HK-2 (cell line): ENCODE data around the gene ORM2.

Source experiments
- DNase-seq: peaks from one replicate; pipeline ENCODE4 v3.0.0-alpha.2; 2018; ENCODE audit not compliant: unreplicated experiment

ORM2 gene

GRCh38 chr9:114349713-114350480, 20.2 kb downstream of the ORM2 start:
- DNase-seq, result no peak

- DNase-seq, result no peak
Measured at GRCh38 chr9:114350636-114351401, 21.1 kb downstream of the ORM2 start.

GRCh38 chr9:114351932-114352331, 22.3 kb downstream of the ORM2 start:
- DNase-seq, result no peak

DNA sequence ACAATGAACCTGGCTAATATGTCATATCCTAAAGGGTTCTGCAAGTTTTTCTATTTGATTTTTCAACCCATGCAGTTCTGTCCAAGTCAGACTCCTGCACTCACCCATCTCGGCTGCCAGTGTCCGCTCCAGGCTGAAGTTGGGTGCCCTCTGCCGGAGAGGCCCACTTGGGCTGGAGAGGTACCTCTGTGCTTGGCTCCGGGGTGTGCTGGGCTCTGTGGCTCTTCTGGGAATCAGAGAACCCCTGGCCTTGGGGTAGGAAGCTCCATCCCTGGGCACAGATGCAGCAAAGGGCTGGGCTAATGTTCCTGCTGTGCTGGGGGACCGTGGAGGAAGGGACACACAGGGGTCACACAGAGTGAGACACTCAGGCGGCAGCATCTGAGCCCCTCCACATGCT, 26.2 kb downstream of the ORM2 start:
- no peak for DNase-seq

GRCh38 chr9:114356792-114357191, 27.1 kb downstream of the ORM2 start:
- no peak for DNase-seq

GRCh38 chr9:114357360-114357759, 27.7 kb downstream of the ORM2 start:
- DNase-seq, result no peak

- DNase-seq, result no peak
Measured at GRCh38 chr9:114357911-114358328, 28.3 kb downstream of the ORM2 start.

DNA sequence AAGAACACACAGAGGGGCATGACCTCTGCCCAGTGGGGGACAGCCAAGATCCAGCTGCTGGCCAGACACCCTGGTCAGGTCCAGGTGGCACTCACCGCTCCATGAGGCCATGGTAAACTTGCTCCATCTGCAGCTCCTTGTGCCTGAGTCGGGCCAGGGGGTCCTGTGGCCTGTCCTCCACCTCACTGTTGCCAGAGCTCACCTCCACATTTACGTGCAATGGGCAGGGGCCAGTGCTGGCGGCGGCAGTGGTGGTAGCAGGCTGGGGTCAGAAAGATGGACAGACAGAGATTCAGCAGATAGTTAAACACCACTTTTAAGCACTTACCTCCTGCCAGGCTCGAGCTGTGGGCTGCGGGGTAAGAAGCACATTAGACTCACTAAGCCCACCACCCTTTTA, 30.1 kb downstream of the ORM2 start:
- no peak for DNase-seq

DNA sequence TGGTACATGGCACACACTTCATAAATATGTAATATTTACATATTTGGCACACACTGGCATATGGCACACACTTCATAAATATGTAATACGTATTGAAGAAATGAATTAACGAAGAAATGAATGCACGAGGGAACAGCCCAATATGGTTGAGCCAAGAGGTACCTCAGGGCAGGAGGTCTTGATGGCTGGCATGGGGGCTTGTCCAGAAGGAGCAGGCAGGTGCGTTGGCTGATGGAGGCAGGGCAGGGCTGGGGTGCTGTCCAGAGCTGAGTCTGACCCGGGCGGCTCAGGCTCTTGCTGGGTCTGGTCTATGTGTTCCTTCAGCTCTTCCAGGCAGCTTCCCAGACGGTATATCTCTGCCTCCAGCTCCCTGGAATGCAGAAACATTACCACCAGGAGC, 31.9 kb downstream of the ORM2 start:
- no peak for DNase-seq

- no peak for DNase-seq
Measured at GRCh38 chr9:114362394-114362793, 32.7 kb downstream of the ORM2 start.

- DNase-seq, result no peak
Measured at GRCh38 chr9:114363424-114363823, 33.8 kb downstream of the ORM2 start.

- peak; percentile 69 for DNase-seq
Measured at GRCh38 chr9:114364134-114365041, 34.7 kb downstream of the ORM2 start.

DNA sequence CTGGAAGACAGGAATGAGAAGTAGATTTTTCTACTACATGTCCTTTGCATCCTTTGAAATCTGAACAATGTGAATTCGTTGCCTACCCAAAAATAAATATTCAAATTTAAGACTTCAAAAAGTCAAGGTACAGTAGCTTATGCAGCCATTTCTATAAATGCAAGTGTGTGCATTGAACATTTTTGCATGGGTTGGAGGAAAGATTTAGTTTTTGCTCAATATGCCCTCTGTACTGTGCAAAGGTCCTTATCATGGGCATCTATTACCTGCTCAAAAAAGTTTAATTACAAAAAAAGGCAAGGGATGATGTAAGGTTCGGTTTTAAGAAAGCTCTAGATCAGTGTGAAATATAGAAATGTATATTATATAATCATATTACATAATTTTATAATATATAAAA, 35.5 kb downstream of the ORM2 start:
- DNase-seq, result no peak

- DNase-seq, result peak; percentile 69
Measured at GRCh38 chr9:114366334-114367128, 36.9 kb downstream of the ORM2 start.

GRCh38 chr9:114367366-114367765, 37.7 kb downstream of the ORM2 start:
- no peak for DNase-seq

DNA sequence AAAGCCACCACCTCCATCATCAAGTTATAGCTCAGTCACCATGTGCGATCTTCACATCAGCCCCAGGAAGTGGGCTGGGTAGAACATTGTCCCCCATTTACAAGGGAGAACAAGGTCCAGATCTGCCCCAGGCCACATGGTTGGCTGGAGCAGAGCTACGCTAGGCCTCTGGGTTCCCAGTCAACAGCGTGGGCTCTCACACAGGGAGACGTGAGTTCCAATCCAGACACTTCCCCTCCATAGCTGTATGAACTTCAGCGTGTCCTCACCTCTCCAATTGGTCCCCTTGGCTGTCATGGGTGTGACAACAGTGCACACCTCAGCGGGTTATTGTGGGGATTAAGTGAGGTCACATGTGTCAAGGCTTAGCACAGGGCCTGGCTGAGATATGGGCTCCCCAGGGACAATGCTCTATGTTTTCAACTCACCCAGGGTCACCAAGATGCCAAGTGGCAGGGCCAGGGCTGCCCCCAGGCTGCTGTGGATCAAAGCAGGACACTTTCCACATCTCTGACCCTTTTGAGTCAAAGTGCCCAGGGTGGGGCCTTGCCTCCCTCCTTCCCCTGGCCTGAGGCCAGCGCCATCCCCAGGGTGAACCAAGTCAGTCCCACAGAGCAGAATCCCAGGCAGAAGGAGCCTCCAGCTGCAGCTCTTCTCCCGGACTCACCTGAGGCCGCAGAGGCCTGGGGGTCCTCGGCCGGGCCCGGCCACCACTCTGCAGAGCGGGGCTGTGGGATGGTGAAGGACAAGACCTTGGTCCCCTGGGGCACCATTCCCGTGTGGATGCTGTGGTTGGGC, 38.3 kb downstream of the ORM2 start:
- no peak for DNase-seq

DNA sequence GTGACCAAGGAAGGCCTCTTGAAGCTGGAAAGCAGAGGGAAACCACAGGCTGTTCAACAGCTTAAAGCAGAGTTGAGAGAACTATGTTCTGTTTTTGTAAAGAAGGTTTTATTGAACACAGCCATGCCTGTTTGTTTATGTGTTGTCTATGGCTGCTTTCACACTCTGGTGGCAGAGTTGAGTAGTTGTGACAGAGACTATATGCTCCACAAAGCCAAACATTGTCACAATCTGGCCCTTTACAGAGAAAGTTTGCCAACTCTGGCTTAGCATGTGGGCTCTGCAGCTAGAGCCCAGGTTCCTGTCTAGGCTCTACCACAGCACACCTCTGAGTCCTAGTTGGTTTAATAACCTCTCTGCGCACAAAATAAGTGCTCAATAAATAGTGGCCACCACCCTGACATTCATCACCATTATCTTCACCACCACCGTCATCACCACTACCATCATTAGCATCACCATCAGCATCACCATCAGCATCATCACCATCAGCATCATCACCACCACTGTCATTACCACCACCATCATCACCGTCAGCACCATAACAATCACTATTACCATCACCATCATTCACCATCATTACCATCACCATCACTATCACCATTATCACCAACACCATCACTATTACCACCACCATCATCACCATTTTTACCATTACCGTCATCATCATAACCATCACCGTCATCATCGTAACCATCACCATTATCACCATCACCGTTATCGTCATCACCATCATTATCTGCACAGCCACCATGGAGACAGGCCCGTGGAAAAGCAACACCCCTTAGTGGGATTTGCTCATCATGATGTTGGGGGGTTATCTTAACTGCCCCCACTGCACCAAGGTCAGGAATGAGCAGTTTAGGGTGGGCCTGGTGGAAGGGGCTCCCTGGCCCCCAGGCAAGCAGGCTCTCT, 39.8 kb downstream of the ORM2 start:
- DNase-seq, result no peak

DNA sequence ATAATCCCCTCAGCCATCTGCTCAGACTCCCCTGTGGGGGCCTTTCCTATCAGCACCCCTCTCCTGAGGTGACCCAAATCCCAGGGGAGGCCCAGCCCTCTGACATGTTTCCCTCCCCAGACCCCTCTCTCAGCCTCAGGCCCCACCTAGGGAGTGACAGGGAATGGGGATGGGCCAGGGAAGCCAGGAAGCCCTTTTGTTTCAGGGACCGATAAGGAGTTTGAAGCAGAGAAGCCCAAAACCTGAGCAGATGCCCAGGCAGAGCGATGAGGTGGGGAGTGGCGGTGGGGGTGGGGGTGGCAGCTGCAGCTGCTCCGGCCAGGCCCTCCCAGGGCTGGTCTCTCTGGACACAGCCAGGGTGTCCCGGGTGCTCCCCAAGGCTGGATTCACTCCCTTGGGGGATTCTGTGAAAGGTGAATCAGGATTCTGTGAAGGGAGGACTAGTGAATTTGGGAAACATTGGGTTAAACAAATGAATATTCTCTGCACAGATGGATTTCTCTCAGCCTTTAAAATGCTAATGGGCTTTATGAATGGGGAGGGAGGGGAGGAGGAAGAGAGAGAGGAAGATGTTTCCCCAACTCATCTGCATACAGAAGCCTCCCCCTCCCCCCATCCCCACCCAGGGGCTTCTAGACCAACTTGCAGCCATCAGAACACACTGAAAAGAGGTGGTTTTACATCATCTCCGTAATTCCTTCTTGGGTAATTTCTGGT, 40.7 kb downstream of the ORM2 start:
- DNase-seq, result no peak

GRCh38 chr9:114370968-114371320, 41.3 kb downstream of the ORM2 start:
- DNase-seq, result no peak
